Activated T-cell treated with anti-CD3 and anti-CD28 coated beads, Interleukin-2, amount 50 U/mL, for 4 hours (primary cell): ENCODE data around the gene MAGEA11. TPM values are rescaled to one million over a fixed set of nuclear protein-coding genes. Genes with fewer than 3 reads are reported as not detected.
"Not testable (repeated sequence)": the region's sequence is repeated elsewhere in the genome, so short reads cannot be mapped to it uniquely, and the experiment has no call there.

Experiments used
- ATAC-seq, 2 donors: fragments of 200-7000 bp; cut with Tn5 transposase; one replicate each; pipeline ENCODE4 v1.10.0; 2021
- DNase-seq: peaks from one replicate; pipeline ENCODE4 v3.0.0-alpha.2; 2020
- H3K27me3 Mint-ChIP-seq: one replicate; pipeline ENCODE4 v1.8.0; 2021; ENCODE audit warnings: low read depth, mixed read lengths
- H3K36me3 Mint-ChIP-seq: one replicate; pipeline ENCODE4 v1.8.0; 2022; ENCODE audit warnings: mixed read lengths; ENCODE audit not compliant: insufficient read depth
- H3K4me1 Mint-ChIP-seq: one replicate; pipeline ENCODE4 v1.8.0; 2021; ENCODE audit warnings: low read depth, mixed read lengths
- H3K4me3 Mint-ChIP-seq: one replicate; pipeline ENCODE4 v1.8.0; 2021; ENCODE audit warnings: mild to moderate bottlenecking, moderate library complexity, mixed read lengths
- H3K9me3 Mint-ChIP-seq: one replicate; pipeline ENCODE4 v1.8.0; 2021; ENCODE audit warnings: mixed read lengths
- total RNA-seq, 3 donors: library from RNA; stranded (reverse); gene quantifications; one replicate each; pipeline ENCODE4 v1.2.1, GENCODE V29; 2021

Gene MAGEA11
- total RNA-seq = not detected

GRCh38 chrX:149711545-149712236 lies at the start of gene MAGEA11:
Gene MAGEA11, plus strand, starts transcription at chrX:149712060. Its CDS starts 1,100 bp downstream, at chrX:149713160.
- Mint-ChIP-seq H3K4me3 (no peak within 1 kb of the TSS), H3K9me3 (no peaks in the 10 kb centered on the region), H3K4me1 (no peaks in the 10 kb centered on the region), H3K27me3 (no peaks in the 10 kb centered on the region), H3K36me3 (no peaks in the 10 kb centered on the region)
- DNase-seq = no peak
- no peak for ATAC-seq

- not testable (repeated sequence) for H3K27me3 Mint-ChIP-seq, H3K36me3 Mint-ChIP-seq, H3K4me1 Mint-ChIP-seq, H3K9me3 Mint-ChIP-seq, H3K4me3 Mint-ChIP-seq, DNase-seq, ATAC-seq
Observed at GRCh38 chrX:149675088-149675487, 36.8 kb upstream of the MAGEA11 start.

- DNase-seq = not testable (repeated sequence)
Observed at GRCh38 chrX:149675554-149675953, 36.3 kb upstream of the MAGEA11 start.

GRCh38 chrX:149679164-149679678 lies 32.6 kb upstream of the MAGEA11 start:
- DNase-seq, H3K27me3 Mint-ChIP-seq, H3K36me3 Mint-ChIP-seq, H3K4me1 Mint-ChIP-seq, ATAC-seq, H3K9me3 Mint-ChIP-seq, H3K4me3 Mint-ChIP-seq: not testable (repeated sequence)

More at GRCh38 chrX:149675554-149675953, 36.3 kb upstream of the MAGEA11 start:
- H3K9me3 Mint-ChIP-seq, ATAC-seq, H3K4me1 Mint-ChIP-seq, H3K4me3 Mint-ChIP-seq, H3K27me3 Mint-ChIP-seq, H3K36me3 Mint-ChIP-seq: not testable (repeated sequence)

- Mint-ChIP-seq H3K4me1 (no peaks in the 10 kb centered on the region), H3K27me3 (no peaks in the 10 kb centered on the region), H3K36me3 (no peaks in the 10 kb centered on the region), H3K9me3 (no peaks in the 10 kb centered on the region), H3K4me3 (no peak overlapping the region)
- no peak for DNase-seq
- no peak for ATAC-seq
Observed at GRCh38 chrX:149681182-149681581, 30.7 kb upstream of the MAGEA11 start.

GRCh38 chrX:149682031-149682430 lies 29.8 kb upstream of the MAGEA11 start:
- Mint-ChIP-seq H3K4me1 (no peaks in the 10 kb centered on the region), H3K4me3 (no peak overlapping the region), H3K36me3 (no peaks in the 10 kb centered on the region), H3K9me3 (no peaks in the 10 kb centered on the region), H3K27me3 (no peaks in the 10 kb centered on the region)
- ATAC-seq (no peak), DNase-seq (no peak)

- ATAC-seq (no peak), DNase-seq (no peak)
- Mint-ChIP-seq H3K4me1 (no peaks in the 10 kb centered on the region), H3K9me3 (no peaks in the 10 kb centered on the region), H3K27me3 (no peaks in the 10 kb centered on the region), H3K36me3 (no peaks in the 10 kb centered on the region), H3K4me3 (no peak overlapping the region)
Observed at GRCh38 chrX:149682956-149683947, 28.6 kb upstream of the MAGEA11 start.

- Mint-ChIP-seq H3K36me3 (no peaks in the 10 kb centered on the region), H3K4me3 (no peak overlapping the region), H3K4me1 (no peaks in the 10 kb centered on the region), H3K9me3 (no peaks in the 10 kb centered on the region), H3K27me3 (no peaks in the 10 kb centered on the region)
- no peak for DNase-seq
- no peak for ATAC-seq
Observed at GRCh38 chrX:149683966-149684730, 27.7 kb upstream of the MAGEA11 start.

- Mint-ChIP-seq H3K4me1 (no peaks in the 10 kb centered on the region), H3K27me3 (peaks cover 12% of the 10 kb centered on the region), H3K36me3 (no peaks in the 10 kb centered on the region), H3K9me3 (peaks cover 3% of the 10 kb centered on the region), H3K4me3 (no peak overlapping the region)
- DNase-seq (no peak), ATAC-seq (no peak)
Observed at GRCh38 chrX:149687991-149688390, 23.9 kb upstream of the MAGEA11 start.

GRCh38 chrX:149688552-149688951 lies 23.3 kb upstream of the MAGEA11 start:
- no peak overlapping the region for H3K4me3 Mint-ChIP-seq
- H3K4me1 Mint-ChIP-seq = no peaks in the 10 kb centered on the region
- no peak for ATAC-seq
- H3K9me3 Mint-ChIP-seq = peaks cover 4% of the 10 kb centered on the region
- no peak for DNase-seq
- peaks cover 13% of the 10 kb centered on the region for H3K27me3 Mint-ChIP-seq
- no peaks in the 10 kb centered on the region for H3K36me3 Mint-ChIP-seq

- H3K36me3 Mint-ChIP-seq = no peaks in the 10 kb centered on the region
- DNase-seq (no peak), ATAC-seq (no peak)
- H3K27me3 Mint-ChIP-seq = peaks cover 22% of the 10 kb centered on the region
- no peak overlapping the region for H3K4me3 Mint-ChIP-seq
- peaks cover 4% of the 10 kb centered on the region for H3K9me3 Mint-ChIP-seq
- H3K4me1 Mint-ChIP-seq = no peaks in the 10 kb centered on the region
Observed at GRCh38 chrX:149691794-149692193, 20.1 kb upstream of the MAGEA11 start.

GRCh38 chrX:149692686-149693272 lies 19.1 kb upstream of the MAGEA11 start:
- H3K4me1 Mint-ChIP-seq = not testable (repeated sequence)

GRCh38 chrX:149699761-149700160 lies 12.1 kb upstream of the MAGEA11 start:
- peaks cover 12% of the 10 kb centered on the region for H3K27me3 Mint-ChIP-seq
- no peaks in the 10 kb centered on the region for H3K36me3 Mint-ChIP-seq
- ATAC-seq (no peak), DNase-seq (no peak)
- H3K4me3 Mint-ChIP-seq = no peak overlapping the region
- no peaks in the 10 kb centered on the region for H3K9me3 Mint-ChIP-seq
- H3K4me1 Mint-ChIP-seq = no peaks in the 10 kb centered on the region

More at GRCh38 chrX:149692686-149693272, 19.1 kb upstream of the MAGEA11 start:
- not testable (repeated sequence) for H3K4me3 Mint-ChIP-seq, H3K9me3 Mint-ChIP-seq, DNase-seq, H3K36me3 Mint-ChIP-seq, ATAC-seq
- H3K27me3 Mint-ChIP-seq = peaks cover 24% of the 10 kb centered on the region

- Mint-ChIP-seq H3K36me3 (no peaks in the 10 kb centered on the region), H3K9me3 (no peaks in the 10 kb centered on the region), H3K4me3 (no peak overlapping the region), H3K27me3 (peaks cover 4% of the 10 kb centered on the region), H3K4me1 (no peaks in the 10 kb centered on the region)
- DNase-seq (no peak), ATAC-seq (no peak)
Observed at GRCh38 chrX:149704664-149705063, 7.2 kb upstream of the MAGEA11 start.
